GM19099 (cell line): Measurements from ENCODE around the gene PITPNM1.

Experiments
- POLR2A ChIP-seq: IDR thresholded peaks from 3 replicates; pipeline ENCODE4 v1.6.1; 2011; ENCODE audit warnings: low read depth; ENCODE audit not compliant: insufficient read length; ENCODE audit errors: extremely low read depth

PITPNM1 gene

DNA sequence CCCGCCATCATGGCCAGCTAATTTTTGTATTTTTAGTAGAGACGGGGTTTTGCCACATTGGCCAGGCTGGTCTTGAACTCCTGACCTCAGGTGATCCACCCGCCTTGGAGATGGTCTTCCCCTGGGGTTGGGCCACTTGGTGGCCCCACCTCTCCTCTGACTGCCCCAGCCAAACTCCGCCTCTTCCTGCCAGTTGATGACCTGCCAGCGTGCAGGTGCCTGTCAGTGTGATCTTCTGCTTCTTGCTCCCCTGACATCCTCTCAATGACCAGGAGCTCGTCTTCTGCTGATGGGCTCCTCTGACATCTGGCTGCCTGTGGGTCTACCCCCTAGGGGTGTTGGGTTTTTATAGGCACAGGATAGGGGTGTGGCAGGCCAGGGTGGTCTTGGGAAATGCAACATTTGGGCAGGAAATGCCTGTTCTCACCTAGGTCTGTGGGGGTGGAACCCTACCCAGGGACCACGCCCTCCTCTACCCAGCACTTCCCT, 19.2 kb downstream of the PITPNM1 start:
- TF ChIP-seq POLR2A, result peak; percentile 92

- no peak for TF ChIP-seq POLR2A
Measured at GRCh38 chr11:67484847-67485311, 20.3 kb downstream of the PITPNM1 start.

DNA sequence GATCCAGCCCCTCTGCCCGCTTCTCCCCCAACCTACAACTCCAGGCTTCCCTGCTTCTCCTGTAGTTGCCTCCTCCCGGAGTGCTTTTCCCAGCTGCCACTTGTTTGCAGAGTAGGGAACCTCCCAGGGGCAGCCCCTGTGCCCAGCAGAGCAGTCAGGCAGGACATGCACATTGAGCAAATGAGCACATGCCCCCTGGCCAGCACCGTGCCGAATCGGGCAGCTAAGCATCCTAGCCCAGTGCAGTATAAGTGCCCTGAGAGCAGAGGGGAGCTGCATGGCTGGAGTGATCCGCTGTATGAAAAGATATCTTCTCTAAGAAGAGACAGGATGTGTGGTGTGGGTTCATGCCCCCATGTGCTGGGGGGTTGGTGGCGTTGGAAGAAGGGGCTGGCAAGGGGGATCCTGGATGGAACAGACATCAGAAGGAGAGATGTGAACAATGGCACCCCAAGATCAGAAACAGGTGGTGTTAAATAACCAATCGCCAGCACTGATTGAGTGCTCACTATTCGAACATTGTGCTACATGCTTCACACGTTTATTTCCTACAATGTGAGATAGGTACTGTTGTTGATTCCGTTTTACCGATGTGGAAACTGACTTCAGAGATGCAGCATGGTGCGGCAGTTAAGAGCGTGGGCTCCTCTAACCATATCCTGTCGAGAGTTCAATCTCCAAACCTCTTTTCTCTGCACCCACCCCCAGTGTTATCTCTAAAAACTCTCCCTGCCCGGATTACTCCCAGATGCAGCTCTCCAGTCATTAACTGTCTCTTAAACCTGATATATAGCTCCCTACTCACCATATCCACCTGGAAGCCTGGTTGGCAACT, 21.1 kb downstream of the PITPNM1 start:
- TF ChIP-seq POLR2A, result no peak

GRCh38 chr11:67482827-67483798, 22.1 kb downstream of the PITPNM1 start, which contains the start of gene AIP:
Gene AIP, plus strand, starts transcription at chr11:67483026. Its CDS starts 133 bp downstream, at chr11:67483159.
- peak; percentile 73 for TF ChIP-seq POLR2A

- TF ChIP-seq POLR2A, result no peak
Measured at GRCh38 chr11:67482275-67482826, 22.8 kb downstream of the PITPNM1 start.

DNA sequence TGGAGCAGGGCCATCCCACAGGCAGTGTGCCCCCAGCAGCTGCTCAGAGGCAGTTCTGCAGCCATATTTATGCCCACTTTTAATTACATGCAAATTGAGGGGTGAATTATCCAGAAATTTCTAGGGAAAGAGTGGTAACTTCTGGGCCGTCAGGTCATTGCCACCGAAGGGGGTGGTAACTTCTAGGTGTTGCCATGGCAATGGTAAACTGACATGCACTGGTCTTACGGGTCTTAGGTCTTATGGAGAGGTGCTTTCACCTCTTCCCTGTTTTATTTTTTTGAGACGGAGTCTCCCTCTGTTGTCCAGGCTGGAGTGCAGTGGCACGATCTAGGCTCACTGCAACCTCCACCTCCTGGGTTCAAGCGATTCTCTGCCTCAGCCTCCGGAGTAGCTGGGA, 32.3 kb downstream of the PITPNM1 start:
- TF ChIP-seq POLR2A, result no peak

DNA sequence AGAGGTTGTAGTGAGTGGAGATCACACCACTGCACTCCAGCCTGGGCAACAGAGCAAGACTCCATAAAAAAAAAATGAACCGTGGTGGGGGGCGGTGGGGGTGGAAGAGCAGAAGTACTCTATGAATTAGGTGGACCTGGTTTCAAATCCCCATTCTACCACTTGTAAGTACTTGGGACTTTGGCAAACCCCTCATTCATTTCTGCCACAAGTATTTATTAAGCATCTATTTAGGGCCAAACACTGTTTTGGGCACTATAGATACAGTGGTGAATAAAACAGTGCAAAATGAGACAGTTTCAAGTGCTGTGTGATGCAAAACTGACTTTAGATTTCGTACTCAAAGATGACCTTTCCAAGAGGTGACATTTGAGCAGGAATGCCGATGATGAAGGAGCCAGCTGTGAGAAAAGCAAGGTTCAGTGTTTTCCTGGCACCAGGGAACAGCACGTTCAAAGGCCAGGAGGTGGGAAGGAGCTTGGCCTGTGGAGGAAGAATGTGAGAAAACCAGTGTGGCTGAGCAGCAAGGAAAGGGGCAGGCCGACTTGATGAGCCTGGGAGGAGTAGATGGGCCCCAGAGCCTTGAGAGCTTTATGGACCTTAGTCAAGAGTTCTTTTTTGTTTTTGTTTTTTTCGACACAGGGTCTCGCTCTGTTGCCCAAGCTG, 34.7 kb downstream of the PITPNM1 start:
- TF ChIP-seq POLR2A, result no peak

- no peak for TF ChIP-seq POLR2A
Measured at GRCh38 chr11:67469508-67469811, 35.7 kb downstream of the PITPNM1 start.

DNA sequence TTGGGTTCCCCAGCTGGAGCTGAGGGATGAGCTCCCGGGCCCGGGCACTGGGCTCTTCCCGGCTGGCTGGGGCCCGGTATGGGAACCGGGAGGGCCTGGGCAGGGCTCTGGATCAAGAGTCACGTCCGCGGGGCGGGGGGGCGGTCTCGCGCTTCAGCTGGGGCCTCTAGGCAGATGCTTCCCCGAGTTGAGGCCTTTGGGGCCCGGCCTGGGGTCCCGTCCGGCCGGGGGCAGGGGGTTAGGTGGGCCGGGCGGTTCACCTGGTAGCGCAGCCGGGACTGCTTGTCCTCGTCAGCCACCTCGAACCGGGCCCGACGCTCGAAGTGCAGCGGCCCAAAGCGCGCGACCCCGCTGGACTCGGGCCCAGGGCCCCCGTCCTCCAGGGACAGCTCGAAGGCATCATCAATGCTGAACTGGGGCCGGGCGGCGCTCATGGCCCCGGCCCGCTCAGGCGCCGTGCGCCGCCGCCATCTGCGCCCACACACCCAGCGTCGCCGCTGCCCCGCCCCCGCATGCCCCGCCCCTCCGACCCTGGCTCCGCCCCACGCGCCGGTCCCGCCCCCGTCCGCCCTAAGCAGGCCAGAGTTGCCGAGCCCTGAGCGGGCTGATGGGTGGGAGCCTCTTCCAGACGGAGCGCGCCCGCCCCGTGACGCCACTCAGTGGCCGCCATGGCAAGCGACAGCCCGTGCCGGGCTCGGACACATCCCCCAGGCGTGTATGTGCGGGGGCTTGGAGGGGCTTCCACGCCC, 36.2 kb downstream of the PITPNM1 start, which contains the start of gene TMEM134:
TSS of gene TMEM134 (minus strand) at position 493 of the 749 bp plus-strand sequence. CDS start at position 434, 59 bp downstream.
- TF ChIP-seq POLR2A, result peak; percentile 83

DNA sequence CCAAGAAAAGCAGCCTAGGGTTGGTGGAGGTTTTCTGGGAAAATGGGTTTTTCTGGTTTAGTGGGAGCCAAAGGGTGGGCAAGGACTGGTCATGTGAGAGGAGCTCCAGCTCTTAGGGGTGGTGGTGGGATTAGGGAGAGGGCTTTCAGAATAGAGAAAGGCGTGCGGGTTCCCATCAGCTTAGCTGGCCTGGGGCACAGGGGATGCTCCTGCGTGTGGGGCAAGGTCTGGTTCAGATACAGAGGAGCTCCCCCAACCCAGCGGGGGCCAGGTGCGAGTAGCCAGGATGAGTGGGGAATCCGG, 36.8 kb downstream of the PITPNM1 start:
- no peak for TF ChIP-seq POLR2A

- no peak for TF ChIP-seq POLR2A
Measured at GRCh38 chr11:67468056-67468455, 37.1 kb downstream of the PITPNM1 start.

- no peak for TF ChIP-seq POLR2A
Measured at GRCh38 chr11:67466962-67467771, 38.0 kb downstream of the PITPNM1 start.

- no peak for TF ChIP-seq POLR2A
Measured at GRCh38 chr11:67466367-67466766, 38.8 kb downstream of the PITPNM1 start.

DNA sequence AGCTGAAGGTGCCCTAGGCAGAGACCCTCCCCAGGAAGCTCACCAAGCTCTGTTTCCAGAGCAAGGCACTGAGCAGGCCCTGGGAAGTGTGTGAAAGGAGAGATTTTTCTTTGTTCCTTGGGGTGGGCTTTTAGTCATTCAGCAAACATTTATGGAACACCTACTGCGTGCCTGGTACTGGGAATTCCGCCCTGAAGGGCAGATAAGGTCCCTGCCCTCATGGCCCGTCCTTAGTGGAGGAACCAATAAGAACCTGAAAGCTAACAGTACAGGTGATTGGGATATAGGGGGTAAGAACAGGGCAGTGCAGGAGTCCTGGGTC, 40.0 kb downstream of the PITPNM1 start:
- TF ChIP-seq POLR2A, result no peak
